ENCODE results near the gene EMILIN1. TPM values are rescaled to one million over a fixed set of nuclear protein-coding genes. Genes with fewer than 3 reads are reported as not detected.

The EMILIN1 gene
- total RNA-seq, 1 experiment from 2014 or later, result 0.31 TPM

GRCh38 chr2:27073782-27074181 lies 4.6 kb upstream of the EMILIN1 start:
- no peak for DNase-seq (ENCODE audit: low read depth, low spot score)
- intact Hi-C loops (cut with micrococcal nuclease; ENCODE audit: unreplicated experiment), result no loop called here

GRCh38 chr2:27074738-27075565 lies 3.5 kb upstream of the EMILIN1 start:
- no peak for ATAC-seq
- no peak overlapping the region for H3K27ac ChIP-seq (ENCODE audit: low read length)
- in situ Hi-C loops (cut with HindIII; ENCODE audit: low pct_unique_long_range_greater_than_20kb, low sequenced_read_pairs), result no loop called here

More at GRCh38 chr2:27073782-27074181, 4.6 kb upstream of the EMILIN1 start:
- Histone ChIP-seq H3K9me3 (ENCODE audit: control insufficient read depth, insufficient read depth, low read depth, low read length) (no peaks in the 10 kb centered on the region), H3K4me1 (ENCODE audit: control insufficient read depth, insufficient read depth, low read length) (peaks cover 15% of the 10 kb centered on the region), H3K27me3 (ENCODE audit: control insufficient read depth, insufficient read depth, low read length) (no peaks in the 10 kb centered on the region), H3K36me3 (ENCODE audit: control insufficient read depth, insufficient read depth, low read length) (no peaks in the 10 kb centered on the region), H3K27ac (ENCODE audit: low read length) (no peak overlapping the region), H3K4me3 (ENCODE audit: low read depth in 2 of 2, low read length in 2 of 2) (no peak overlapping the region)
- no peak for ATAC-seq
- POLR2A ChIA-PET, result no interaction called here
- no TSS peak for BruUV-seq (replicated peaks)
- TF ChIP-seq TCF7L2 (IDR thresholded peaks at IDR 0.05; ENCODE audit: low read depth, low read length) (no peak), SIN3A (IDR thresholded peaks at IDR 0.05; ENCODE audit: borderline replicate concordance, insufficient read depth, low read depth, low read length) (no peak), REST (IDR thresholded peaks at IDR 0.05; ENCODE audit: insufficient read depth in 1 of 2, low read depth in 2 of 2, low read length in 1 of 2) (no peak), POLR2AphosphoS5 (IDR thresholded peaks at IDR 0.05; ENCODE audit: low read depth, low read length) (no peak), CTCF (IDR thresholded peaks at IDR 0.05) (no peak)
- CTCF ChIA-PET, result no interaction called here
- in situ Hi-C loops (cut with HindIII; ENCODE audit: low pct_unique_long_range_greater_than_20kb, low sequenced_read_pairs), result no loop called here

More at GRCh38 chr2:27074738-27075565, 3.5 kb upstream of the EMILIN1 start:
- Histone ChIP-seq H3K9me3 (ENCODE audit: control insufficient read depth, insufficient read depth, low read depth, low read length) (no peaks in the 10 kb centered on the region), H3K4me1 (ENCODE audit: control insufficient read depth, insufficient read depth, low read length) (peaks cover 14% of the 10 kb centered on the region), H3K27me3 (ENCODE audit: control insufficient read depth, insufficient read depth, low read length) (no peaks in the 10 kb centered on the region), H3K4me3 (ENCODE audit: low read depth in 2 of 2, low read length in 2 of 2) (no peak overlapping the region), H3K36me3 (ENCODE audit: control insufficient read depth, insufficient read depth, low read length) (no peaks in the 10 kb centered on the region)
- DNase-seq (ENCODE audit: low read depth, low spot score), result no peak
- no TSS peak for BruUV-seq (replicated peaks)
- intact Hi-C loops (cut with micrococcal nuclease; ENCODE audit: unreplicated experiment), result no loop called here
- ChIA-PET POLR2A (interaction anchor here (0.7 kb wide), 1 partner anchor 8 kb away, joined by 3 read pairs; no protein-coding TSS in a partner anchor), CTCF (no interaction called here)
- no peak for TF ChIP-seq SIN3A (IDR thresholded peaks at IDR 0.05; ENCODE audit: borderline replicate concordance, insufficient read depth, low read depth, low read length)
- no peak for TF ChIP-seq CTCF (IDR thresholded peaks at IDR 0.05)
- TF ChIP-seq TCF7L2 (IDR thresholded peaks at IDR 0.05; ENCODE audit: low read depth, low read length), result no peak
- no peak for TF ChIP-seq REST (IDR thresholded peaks at IDR 0.05; ENCODE audit: insufficient read depth in 1 of 2, low read depth in 2 of 2, low read length in 1 of 2)
- TF ChIP-seq POLR2AphosphoS5 (IDR thresholded peaks at IDR 0.05; ENCODE audit: low read depth, low read length), result no peak

Measured in Panc1 (cell line).